ENCODE results near the gene MEPE.

GRCh38 chr4:87851332-87851731 lies 18.6 kb downstream of the MEPE start:
- TF ChIP-seq EZH2 (IDR thresholded peaks at IDR 0.05; ENCODE audit: low read length) (no peak), CTCF (optimal IDR thresholded peaks at IDR 0.05 in 1 of 3, IDR thresholded peaks at IDR 0.05 in 1 of 3, conservative IDR thresholded peaks at IDR 0.05 in 1 of 3; ENCODE audit: extremely low read depth in 1 of 3, insufficient read depth in 2 of 3, low read length in 3 of 3) (no peak)
